ENCODE results near the gene JOSD2. TPM values are rescaled to one million over a fixed set of nuclear protein-coding genes. Genes with fewer than 3 reads are reported as not detected.

The JOSD2 gene
- total RNA-seq, 1 donor, result 22.9 TPM

DNA sequence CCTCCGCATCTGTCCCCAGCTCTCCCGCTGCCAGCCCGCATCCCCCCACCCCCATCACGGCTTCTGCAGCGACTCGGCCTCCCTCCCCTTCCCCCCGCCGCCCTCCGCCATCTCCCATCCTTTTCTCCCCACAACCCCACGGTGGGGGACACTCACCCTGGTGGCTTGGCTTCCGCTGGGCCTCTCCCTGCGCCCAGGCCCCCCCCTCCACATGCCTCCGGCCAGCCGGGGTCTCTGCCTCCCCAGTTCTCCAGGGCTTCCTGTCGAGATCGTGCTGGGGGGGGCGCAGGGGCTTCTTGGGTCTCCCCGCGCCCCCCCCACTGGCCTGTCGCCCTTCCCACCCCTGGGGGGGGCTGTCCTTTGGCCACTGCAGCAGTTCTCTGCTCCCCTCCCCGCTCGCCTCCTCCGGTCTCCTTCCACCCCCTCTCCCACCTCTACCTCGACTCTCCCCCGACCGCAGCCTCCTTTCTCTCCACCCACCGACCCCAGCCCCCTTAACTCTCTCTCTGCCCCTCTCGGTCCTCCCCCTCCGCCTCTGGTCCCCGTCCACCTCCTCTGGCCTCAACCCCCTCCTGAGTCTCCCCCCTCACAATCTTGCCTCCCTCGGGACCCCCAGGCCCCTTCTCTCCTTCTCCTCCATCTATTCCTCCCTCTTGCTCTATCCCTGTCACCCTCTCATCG lies 40.2 kb upstream of the JOSD2 start:
- no peak for DNase-seq (ENCODE audit: low read depth)
- H3K4me3 ChIP-seq (ENCODE audit: low read depth, low read length), result no peak overlapping the region
- TF ChIP-seq, protein P1, sequence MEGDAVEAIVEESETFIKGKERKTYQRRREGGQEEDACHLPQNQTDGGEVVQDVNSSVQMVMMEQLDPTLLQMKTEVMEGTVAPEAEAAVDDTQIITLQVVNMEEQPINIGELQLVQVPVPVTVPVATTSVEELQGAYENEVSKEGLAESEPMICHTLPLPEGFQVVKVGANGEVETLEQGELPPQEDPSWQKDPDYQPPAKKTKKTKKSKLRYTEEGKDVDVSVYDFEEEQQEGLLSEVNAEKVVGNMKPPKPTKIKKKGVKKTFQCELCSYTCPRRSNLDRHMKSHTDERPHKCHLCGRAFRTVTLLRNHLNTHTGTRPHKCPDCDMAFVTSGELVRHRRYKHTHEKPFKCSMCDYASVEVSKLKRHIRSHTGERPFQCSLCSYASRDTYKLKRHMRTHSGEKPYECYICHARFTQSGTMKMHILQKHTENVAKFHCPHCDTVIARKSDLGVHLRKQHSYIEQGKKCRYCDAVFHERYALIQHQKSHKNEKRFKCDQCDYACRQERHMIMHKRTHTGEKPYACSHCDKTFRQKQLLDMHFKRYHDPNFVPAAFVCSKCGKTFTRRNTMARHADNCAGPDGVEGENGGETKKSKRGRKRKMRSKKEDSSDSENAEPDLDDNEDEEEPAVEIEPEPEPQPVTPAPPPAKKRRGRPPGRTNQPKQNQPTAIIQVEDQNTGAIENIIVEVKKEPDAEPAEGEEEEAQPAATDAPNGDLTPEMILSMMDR (IDR thresholded peaks at IDR 0.05; ENCODE audit: insufficient read depth, low read depth, low read length), result no peak

DNA sequence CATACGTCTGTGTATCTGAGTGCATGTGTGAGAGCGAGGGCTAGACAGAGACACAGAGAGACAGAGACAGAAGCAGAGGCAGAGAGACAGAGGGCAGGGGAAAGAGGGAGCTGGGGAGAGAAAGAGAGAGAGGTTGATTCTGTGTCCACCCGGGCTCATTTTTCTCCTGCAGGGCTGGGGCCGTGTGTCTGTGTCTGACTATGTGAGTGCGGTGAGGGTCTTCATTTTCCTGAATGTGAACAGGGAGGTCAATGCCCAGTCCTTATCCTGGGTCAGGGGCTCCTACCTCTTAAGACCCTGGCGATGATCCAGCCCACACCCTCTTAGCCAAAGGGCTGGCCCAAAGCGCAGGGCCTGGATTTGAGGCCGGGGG lies 39.6 kb upstream of the JOSD2 start:
- H3K4me3 ChIP-seq (ENCODE audit: low read depth, low read length), result no peak overlapping the region
- DNase-seq (ENCODE audit: low read depth), result no peak
- TF ChIP-seq, protein P1 (IDR thresholded peaks at IDR 0.05; ENCODE audit: insufficient read depth, low read depth, low read length), result no peak

DNA sequence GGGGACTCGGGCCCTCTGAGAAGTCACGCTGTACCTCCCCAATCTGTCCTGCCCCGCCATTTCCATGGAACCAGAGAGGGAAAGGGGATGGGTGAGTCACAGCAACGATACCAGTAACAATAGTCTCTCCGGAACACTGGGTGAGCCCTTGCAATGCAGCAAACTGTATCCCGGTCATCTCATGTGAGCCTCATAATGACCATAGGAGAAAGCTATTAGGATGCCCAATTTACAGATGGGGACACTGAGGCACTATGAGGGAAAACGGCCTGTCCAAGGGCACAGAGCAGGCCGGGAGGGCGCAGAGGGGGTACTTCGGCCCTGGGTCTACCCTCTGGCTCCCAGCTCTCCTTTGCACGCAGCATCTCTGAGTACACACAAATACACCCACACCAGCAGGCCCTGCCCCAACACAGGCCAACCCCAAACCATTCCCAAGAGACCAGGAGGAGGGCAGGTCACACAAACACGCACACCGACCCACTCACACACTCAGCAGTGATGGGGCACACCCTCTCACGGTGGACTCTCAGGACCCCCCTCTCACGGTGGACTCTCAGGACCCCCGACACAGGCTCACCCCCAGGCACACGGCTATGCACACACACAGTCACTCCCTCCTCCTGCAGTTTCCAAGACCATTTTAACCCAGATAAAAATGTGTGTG lies 39.1 kb upstream of the JOSD2 start:
- TF ChIP-seq, protein P1 (IDR thresholded peaks at IDR 0.05; ENCODE audit: insufficient read depth, low read depth, low read length), result no peak
- no peak overlapping the region for H3K4me3 ChIP-seq (ENCODE audit: low read depth, low read length)
- DNase-seq (ENCODE audit: low read depth), result no peak

DNA sequence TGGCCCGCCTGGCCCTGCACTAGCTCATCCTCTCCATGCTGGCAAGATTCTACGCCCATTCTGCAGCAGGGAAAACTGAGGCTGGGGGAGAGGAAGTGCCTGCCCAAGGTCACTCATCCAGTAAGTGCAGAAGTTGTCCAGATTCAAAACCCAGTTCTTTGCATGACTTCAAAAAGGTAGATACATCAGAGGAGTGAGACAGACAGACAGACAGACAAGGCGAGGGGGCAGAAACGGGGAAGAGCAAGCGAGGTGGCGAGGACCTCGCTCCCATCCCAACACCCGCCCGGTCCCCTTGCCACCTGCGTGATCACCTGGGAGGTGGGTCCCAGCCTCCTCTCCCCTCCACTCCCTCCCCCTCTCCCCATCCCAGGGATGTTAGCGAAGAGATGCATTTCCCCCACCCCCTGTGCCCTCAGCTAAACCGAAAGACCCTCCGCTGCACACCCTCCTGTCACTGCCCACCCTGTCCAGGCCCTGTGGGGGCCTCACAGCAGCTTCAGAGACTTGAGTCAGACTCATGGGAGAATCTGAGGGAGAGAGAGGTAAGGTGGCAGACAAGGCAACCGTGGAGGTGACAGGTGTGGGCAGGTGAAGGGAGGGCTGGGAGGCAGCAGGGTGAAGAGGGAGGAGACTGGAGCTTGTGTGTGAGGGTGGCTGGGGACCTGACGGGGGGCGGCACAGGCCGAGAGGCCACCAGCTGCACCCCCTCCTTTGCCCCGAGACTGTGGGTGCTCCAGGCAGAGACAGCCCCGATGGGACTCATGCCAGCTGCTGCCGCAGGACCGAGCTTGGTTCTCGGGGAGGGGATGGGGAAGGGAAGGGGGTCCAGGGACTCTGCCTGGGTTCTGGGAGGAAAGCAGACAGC lies 38.3 kb upstream of the JOSD2 start:
- TF ChIP-seq, protein P1 (IDR thresholded peaks at IDR 0.05; ENCODE audit: insufficient read depth, low read depth, low read length), result no peak
- no peak overlapping the region for H3K4me3 ChIP-seq (ENCODE audit: low read depth, low read length)
- no peak for DNase-seq (ENCODE audit: low read depth)

DNA sequence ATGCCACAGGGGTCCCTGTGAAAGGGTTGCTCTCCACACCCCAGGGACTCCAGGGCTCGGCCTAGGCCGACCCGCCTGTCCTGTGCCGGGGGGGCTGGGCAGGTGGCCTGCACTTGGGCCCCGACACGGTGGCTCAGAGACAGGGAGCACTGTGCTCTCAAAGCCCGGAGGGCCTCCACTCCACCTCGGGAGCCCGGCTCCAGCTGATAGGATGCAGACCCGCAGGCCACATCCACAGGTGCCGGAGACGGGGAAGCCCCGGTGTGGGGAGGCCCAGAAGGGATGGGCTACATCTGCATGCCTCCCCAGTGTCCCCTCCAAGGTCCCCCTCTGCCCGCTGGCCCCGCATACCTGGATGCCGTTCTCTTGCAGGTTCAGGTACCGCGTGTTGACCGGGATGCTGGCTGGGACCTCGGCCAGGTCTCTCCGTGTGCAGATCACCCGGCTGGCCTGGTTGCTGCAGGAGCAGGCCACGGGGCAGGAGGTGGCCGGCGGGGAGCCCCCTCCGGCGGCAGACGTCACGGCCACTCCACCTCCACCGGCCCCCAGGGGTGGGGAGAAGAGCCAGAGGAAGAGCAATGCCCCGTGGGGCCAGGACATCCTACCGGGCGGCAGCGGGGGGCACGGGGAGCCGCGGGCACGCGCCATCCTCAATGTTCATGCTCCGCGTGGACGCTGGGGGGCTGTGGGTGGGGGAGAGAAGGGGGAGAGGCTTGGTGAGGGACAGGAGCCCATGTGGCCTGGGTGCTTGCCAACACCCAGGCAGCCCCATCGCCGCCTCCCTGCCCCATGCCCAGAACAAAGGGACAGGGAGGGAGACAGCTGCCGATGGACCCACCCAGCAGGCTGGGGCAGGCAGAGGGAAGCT lies 37.4 kb upstream of the JOSD2 start:
- no peak for DNase-seq (ENCODE audit: low read depth)
- no peak overlapping the region for H3K4me3 ChIP-seq (ENCODE audit: low read depth, low read length)
- TF ChIP-seq, protein P1 (IDR thresholded peaks at IDR 0.05; ENCODE audit: insufficient read depth, low read depth, low read length), result no peak
